Body of pancreas (tissue), 4 donors: ENCODE data around the gene MPHOSPH6. TPM values are rescaled to one million over a fixed set of nuclear protein-coding genes. Genes with fewer than 3 reads are reported as not detected.

Experiments
- ATAC-seq: fragments of 150-250 bp; one replicate; pipeline ENCODE4 v1.9.1; 2016
- DNase-seq, 4 donors: peaks; one replicate each; pipeline ENCODE4 v3.0.0-alpha.2; 2019
- H3K27ac ChIP-seq, 4 donors: fragments of 200-600 bp; sonication (generic); 1 replicate in 3 of 4; 2 replicates in 1 of 4; pipeline versions ENCODE4 v1.5.1 to v1.6.1; 2016 to 2019; ENCODE audit warnings: mild to moderate bottlenecking in 1 of 4, mixed read lengths in 1 of 4, moderate library complexity in 1 of 4
- H3K27me3 ChIP-seq, 2 donors: fragments of 200-600 bp; sonication (generic); one replicate each; pipeline ENCODE4 v1.6.0; 2016; ENCODE audit warnings: mild to moderate bottlenecking in 1 of 2
- H3K36me3 ChIP-seq, 2 donors: fragments of 200-600 bp; sonication (generic); replicated peaks in 1 of 2; 2 replicates each; pipeline ENCODE4 v1.5.1; 2016; ENCODE audit warnings: low read depth in 2 of 2; ENCODE audit not compliant: insufficient read depth in 1 of 2
- H3K4me1 ChIP-seq: fragments of 200-600 bp; sonication (generic); one replicate; pipeline ENCODE4 v1.6.0; 2016
- H3K4me3 ChIP-seq, 2 donors: fragments of 200-600 bp; sonication (generic); 1 replicate in 1 of 2; 2 replicates in 1 of 2; pipeline ENCODE4 v1.5.1; 2016 to 2019
- H3K9me3 ChIP-seq, 3 donors: fragments of 200-600 bp; sonication (generic); 1 replicate in 2 of 3; 2 replicates in 1 of 3; pipeline ENCODE4 v1.5.1; 2016
- POLR2A ChIP-seq, 3 donors: fragments of 450-650 bp; IDR thresholded peaks; one replicate each; pipeline ENCODE4 v1.6.1; 2016; ENCODE audit warnings: antibody characterized with exemption in 3 of 3, mild to moderate bottlenecking in 2 of 3
- WGBS, 2 donors: methylation state at CpG; one replicate each; pipeline ENCODE4 v1.1.5; 2017; 5-methylcytosine and 5-hydroxymethylcytosine counted together
- intact Hi-C: fragments of 100-400 bp; cut with DNase I; formaldehyde crosslinking; loops from one replicate; pipeline ENCODE4 v1.15.1; 2023
- total RNA-seq, 2 donors: library from RNA; depleted of rRNA; stranded (reverse); fragments of >200 nt; gene quantifications; one replicate each; pipeline ENCODE4 v1.1.0, GENCODE V29; 2016
- TF ChIP-seq, protein P1 (sequence below), 7 experiments: fragments of 450-650 bp in 4 of 7; fragments of 200-600 bp in 3 of 7; sonication (generic) in 3 of 7; IDR thresholded peaks; one replicate each; pipeline ENCODE4 v1.5.1; 2016 to 2019; ENCODE audit warnings: antibody characterized with exemption in 7 of 7

The MPHOSPH6 gene
- total RNA-seq, 2 donors from 2014 or later, result 13.5 to 21.0 TPM

DNA sequence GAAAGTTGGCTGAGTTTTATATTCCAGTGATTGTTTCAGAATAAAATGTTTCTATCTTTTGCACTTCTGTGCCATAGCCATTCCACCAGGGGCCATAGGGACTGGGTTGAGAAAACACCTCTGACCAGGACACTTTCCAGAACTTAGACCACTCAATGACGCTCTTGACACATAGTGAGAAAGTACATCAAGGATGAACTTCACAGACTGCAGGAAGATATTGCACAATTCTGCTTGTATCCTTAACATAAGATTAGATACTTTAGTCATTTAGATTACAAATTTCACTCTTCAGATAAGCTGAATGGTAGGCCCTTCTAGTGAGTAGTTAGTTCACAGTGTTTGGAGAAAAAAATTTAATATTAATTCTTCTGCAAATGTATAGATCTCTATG lies 13.0 kb upstream of the MPHOSPH6 start:
- no peaks in the 10 kb centered on the region for H3K9me3 ChIP-seq
- no peaks in the 10 kb centered on the region for H3K4me1 ChIP-seq
- no peak for ATAC-seq
- no peak overlapping the region for H3K27ac ChIP-seq
- H3K36me3 ChIP-seq, result no peaks in the 10 kb centered on the region
- intact Hi-C loops, result no loop called here
- no peak for TF ChIP-seq POLR2A (IDR thresholded peaks at IDR 0.05)
- TF ChIP-seq, protein P1, sequence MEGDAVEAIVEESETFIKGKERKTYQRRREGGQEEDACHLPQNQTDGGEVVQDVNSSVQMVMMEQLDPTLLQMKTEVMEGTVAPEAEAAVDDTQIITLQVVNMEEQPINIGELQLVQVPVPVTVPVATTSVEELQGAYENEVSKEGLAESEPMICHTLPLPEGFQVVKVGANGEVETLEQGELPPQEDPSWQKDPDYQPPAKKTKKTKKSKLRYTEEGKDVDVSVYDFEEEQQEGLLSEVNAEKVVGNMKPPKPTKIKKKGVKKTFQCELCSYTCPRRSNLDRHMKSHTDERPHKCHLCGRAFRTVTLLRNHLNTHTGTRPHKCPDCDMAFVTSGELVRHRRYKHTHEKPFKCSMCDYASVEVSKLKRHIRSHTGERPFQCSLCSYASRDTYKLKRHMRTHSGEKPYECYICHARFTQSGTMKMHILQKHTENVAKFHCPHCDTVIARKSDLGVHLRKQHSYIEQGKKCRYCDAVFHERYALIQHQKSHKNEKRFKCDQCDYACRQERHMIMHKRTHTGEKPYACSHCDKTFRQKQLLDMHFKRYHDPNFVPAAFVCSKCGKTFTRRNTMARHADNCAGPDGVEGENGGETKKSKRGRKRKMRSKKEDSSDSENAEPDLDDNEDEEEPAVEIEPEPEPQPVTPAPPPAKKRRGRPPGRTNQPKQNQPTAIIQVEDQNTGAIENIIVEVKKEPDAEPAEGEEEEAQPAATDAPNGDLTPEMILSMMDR (IDR thresholded peaks at IDR 0.05), result no peak
- H3K4me3 ChIP-seq, result no peak overlapping the region
- no peak for DNase-seq
- WGBS, 2 donors, result 53 to 77% methylated on average over 1 of the region's 1 CpG
- H3K27me3 ChIP-seq, result no peaks in the 10 kb centered on the region

DNA sequence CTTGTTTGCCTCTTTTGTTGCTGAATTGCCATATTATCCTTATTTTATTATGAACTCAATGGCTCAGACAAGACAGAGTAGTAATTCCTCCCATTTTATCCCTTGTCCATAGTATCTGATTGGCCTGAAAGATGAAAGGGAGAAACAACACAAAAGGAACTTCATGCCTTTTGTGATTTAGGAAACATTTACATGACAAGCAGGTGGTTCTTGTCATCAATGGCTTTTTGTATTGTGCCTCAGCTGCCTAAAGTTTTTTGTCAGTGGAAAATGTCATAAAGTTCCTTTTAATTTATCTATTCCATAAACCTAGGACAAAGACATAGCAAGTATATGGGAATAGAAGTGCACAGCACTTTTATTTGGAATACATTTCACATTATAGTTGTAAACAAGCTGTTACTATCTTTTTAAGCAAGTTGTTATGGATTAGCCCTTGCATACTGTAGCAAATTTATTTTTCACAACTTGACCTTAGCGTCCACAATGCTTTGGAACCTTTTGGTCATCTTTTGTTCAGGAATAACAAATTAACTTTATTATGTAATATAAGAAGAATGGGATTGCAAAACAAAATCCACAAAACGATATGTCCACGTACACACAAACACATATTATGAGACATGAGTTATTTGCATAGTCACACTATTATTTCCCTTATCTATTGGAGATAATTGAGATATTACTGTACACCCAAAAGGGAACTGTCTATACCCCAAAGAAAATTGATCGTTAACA lies 12.4 kb upstream of the MPHOSPH6 start:
- WGBS, 2 donors, result 46 to 67% methylated on average over 4 of the region's 4 CpGs
- Histone ChIP-seq H3K36me3 (no peaks in the 10 kb centered on the region), H3K27ac (no peak overlapping the region), H3K4me1 (no peaks in the 10 kb centered on the region), H3K9me3 (no peaks in the 10 kb centered on the region), H3K4me3 (no peak overlapping the region), H3K27me3 (no peaks in the 10 kb centered on the region)
- TF ChIP-seq POLR2A (IDR thresholded peaks at IDR 0.05), result no peak
- TF ChIP-seq, protein P1 (IDR thresholded peaks at IDR 0.05), result no peak
- DNase-seq (no peak), ATAC-seq (no peak)
- intact Hi-C loops, result no loop called here

DNA sequence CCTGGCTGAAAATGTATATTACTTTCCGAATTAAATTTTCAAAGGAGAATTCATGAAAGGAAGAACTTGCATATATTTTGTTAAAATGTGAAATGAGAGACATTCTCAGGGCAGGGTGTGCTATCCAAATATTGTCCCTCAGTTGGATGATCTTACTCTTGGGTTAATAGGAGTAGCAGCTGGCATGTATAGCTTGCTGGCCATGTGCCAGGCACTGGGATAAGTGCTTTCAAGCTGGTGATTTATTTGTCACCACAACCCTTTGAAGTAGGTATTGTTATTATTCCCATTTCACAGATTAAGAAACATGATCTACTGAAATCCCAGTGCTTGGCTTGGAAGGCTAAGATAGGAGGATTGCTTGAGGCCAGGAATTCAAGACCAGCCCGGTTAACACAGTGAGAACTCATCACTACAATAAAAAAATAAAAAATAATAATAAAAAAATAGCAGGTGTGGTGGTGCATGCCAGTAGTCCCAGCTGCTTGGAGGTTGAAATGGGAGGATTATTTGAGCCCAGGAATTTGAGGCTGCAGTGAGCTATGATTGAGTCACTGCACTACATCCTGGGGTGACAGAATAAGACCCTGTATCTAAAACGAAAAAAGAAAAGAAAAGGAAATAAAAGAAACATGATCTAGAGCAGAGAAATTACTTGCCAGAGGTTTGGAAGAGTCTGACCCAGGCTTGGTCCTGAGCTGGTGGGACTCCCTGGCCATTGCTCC lies 11.6 kb upstream of the MPHOSPH6 start:
- no peaks in the 10 kb centered on the region for H3K36me3 ChIP-seq
- no peak overlapping the region for H3K27ac ChIP-seq
- no peaks in the 10 kb centered on the region for H3K27me3 ChIP-seq
- no peak overlapping the region for H3K4me3 ChIP-seq
- no peaks in the 10 kb centered on the region for H3K9me3 ChIP-seq
- H3K4me1 ChIP-seq, result no peaks in the 10 kb centered on the region
- ATAC-seq, result no peak
- intact Hi-C loops, result no loop called here
- 54 to 69% methylated on average over 3 of the region's 3 CpGs for WGBS, 2 donors
- TF ChIP-seq, protein P1 (IDR thresholded peaks at IDR 0.05), result no peak
- no peak for TF ChIP-seq POLR2A (IDR thresholded peaks at IDR 0.05)
- DNase-seq, result no peak

DNA sequence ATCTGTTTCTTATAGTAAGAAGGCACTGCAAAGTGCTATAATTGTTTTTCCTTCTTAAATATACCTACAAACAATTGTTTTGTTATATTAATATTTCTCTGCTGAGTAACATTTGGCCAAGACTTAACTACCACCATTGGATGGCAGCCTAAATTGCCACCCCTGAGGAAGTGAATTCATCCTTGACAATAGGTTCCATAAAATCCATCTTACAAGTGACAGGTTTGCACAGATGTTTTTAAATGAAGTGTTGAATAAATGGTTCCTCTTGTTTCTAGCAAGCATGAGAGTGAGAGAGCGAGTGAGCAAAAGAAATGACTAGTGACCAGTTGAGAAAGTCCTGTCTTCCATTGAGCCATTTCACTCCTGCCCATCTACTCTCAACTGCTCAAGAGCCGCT lies 8.3 kb upstream of the MPHOSPH6 start:
- H3K4me3 ChIP-seq, result no peak overlapping the region
- no peaks in the 10 kb centered on the region for H3K27me3 ChIP-seq
- H3K4me1 ChIP-seq, result no peaks in the 10 kb centered on the region
- no peaks in the 10 kb centered on the region for H3K36me3 ChIP-seq
- no peak for TF ChIP-seq POLR2A (IDR thresholded peaks at IDR 0.05)
- TF ChIP-seq, protein P1 (IDR thresholded peaks at IDR 0.05), result no peak
- WGBS, 2 donors, result 93 to 94% methylated on average over 2 of the region's 2 CpGs
- intact Hi-C loops, result no loop called here
- no peak overlapping the region for H3K27ac ChIP-seq
- no peak for ATAC-seq
- no peaks in the 10 kb centered on the region for H3K9me3 ChIP-seq
- DNase-seq, result no peak
